Ramos (cell line): Measurements from ENCODE around the gene TSC22D2.

Experiments
- in situ Hi-C: fragments of 300-500 bp; cut with MboI; formaldehyde crosslinking; loops from one replicate; pipeline ENCODE4 v1.14.3; 2022; ENCODE audit warnings: low sequenced_read_pairs; ENCODE audit not compliant: unreplicated experiment

The TSC22D2 gene

GRCh38 chr3:150410311-150411105, 2.4 kb downstream of the TSC22D2 start:
- in situ Hi-C loops: no loop called here

- in situ Hi-C loops: no loop called here
Measured at GRCh38 chr3:150411106-150411460, 3.0 kb downstream of the TSC22D2 start.

GRCh38 chr3:150411546-150411945, 3.4 kb downstream of the TSC22D2 start:
- in situ Hi-C loops: no loop called here

- in situ Hi-C loops: no loop called here
Measured at GRCh38 chr3:150411976-150412375, 3.9 kb downstream of the TSC22D2 start.

GRCh38 chr3:150412561-150413231, 4.6 kb downstream of the TSC22D2 start:
- in situ Hi-C loops: no loop called here

GRCh38 chr3:150414258-150414657, 6.2 kb downstream of the TSC22D2 start:
- in situ Hi-C loops: no loop called here

- in situ Hi-C loops: no loop called here
Measured at GRCh38 chr3:150414959-150415358, 6.9 kb downstream of the TSC22D2 start.

GRCh38 chr3:150419076-150419868, 11.2 kb downstream of the TSC22D2 start:
- in situ Hi-C loops: no loop called here

- in situ Hi-C loops: no loop called here
Measured at GRCh38 chr3:150419959-150420358, 11.9 kb downstream of the TSC22D2 start.

- in situ Hi-C loops: no loop called here
Measured at GRCh38 chr3:150421256-150421655, 13.2 kb downstream of the TSC22D2 start.

GRCh38 chr3:150421799-150422548, 13.9 kb downstream of the TSC22D2 start:
- in situ Hi-C loops: no loop called here

GRCh38 chr3:150422907-150423306, 14.8 kb downstream of the TSC22D2 start:
- in situ Hi-C loops: no loop called here

GRCh38 chr3:150423761-150424160, 15.7 kb downstream of the TSC22D2 start:
- in situ Hi-C loops: no loop called here

GRCh38 chr3:150426292-150426691, 18.2 kb downstream of the TSC22D2 start:
- in situ Hi-C loops: no loop called here

GRCh38 chr3:150428562-150428961, 20.5 kb downstream of the TSC22D2 start:
- in situ Hi-C loops: no loop called here

- in situ Hi-C loops: no loop called here
Measured at GRCh38 chr3:150429767-150430671, 21.9 kb downstream of the TSC22D2 start.

- in situ Hi-C loops: no loop called here
Measured at GRCh38 chr3:150433347-150433746, 25.2 kb downstream of the TSC22D2 start.

GRCh38 chr3:150434234-150434633, 26.1 kb downstream of the TSC22D2 start:
- in situ Hi-C loops: no loop called here

- in situ Hi-C loops: no loop called here
Measured at GRCh38 chr3:150436161-150436560, 28.1 kb downstream of the TSC22D2 start.
